ENCODE results near the gene TNN.
"Not testable (repeated sequence)": the region's sequence is repeated elsewhere in the genome, so short reads cannot be mapped to it uniquely, and the experiment has no call there.

Gene TNN, protein sequence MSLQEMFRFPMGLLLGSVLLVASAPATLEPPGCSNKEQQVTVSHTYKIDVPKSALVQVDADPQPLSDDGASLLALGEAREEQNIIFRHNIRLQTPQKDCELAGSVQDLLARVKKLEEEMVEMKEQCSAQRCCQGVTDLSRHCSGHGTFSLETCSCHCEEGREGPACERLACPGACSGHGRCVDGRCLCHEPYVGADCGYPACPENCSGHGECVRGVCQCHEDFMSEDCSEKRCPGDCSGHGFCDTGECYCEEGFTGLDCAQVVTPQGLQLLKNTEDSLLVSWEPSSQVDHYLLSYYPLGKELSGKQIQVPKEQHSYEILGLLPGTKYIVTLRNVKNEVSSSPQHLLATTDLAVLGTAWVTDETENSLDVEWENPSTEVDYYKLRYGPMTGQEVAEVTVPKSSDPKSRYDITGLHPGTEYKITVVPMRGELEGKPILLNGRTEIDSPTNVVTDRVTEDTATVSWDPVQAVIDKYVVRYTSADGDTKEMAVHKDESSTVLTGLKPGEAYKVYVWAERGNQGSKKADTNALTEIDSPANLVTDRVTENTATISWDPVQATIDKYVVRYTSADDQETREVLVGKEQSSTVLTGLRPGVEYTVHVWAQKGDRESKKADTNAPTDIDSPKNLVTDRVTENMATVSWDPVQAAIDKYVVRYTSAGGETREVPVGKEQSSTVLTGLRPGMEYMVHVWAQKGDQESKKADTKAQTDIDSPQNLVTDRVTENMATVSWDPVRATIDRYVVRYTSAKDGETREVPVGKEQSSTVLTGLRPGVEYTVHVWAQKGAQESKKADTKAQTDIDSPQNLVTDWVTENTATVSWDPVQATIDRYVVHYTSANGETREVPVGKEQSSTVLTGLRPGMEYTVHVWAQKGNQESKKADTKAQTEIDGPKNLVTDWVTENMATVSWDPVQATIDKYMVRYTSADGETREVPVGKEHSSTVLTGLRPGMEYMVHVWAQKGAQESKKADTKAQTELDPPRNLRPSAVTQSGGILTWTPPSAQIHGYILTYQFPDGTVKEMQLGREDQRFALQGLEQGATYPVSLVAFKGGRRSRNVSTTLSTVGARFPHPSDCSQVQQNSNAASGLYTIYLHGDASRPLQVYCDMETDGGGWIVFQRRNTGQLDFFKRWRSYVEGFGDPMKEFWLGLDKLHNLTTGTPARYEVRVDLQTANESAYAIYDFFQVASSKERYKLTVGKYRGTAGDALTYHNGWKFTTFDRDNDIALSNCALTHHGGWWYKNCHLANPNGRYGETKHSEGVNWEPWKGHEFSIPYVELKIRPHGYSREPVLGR (N-terminal part only)

DNA sequence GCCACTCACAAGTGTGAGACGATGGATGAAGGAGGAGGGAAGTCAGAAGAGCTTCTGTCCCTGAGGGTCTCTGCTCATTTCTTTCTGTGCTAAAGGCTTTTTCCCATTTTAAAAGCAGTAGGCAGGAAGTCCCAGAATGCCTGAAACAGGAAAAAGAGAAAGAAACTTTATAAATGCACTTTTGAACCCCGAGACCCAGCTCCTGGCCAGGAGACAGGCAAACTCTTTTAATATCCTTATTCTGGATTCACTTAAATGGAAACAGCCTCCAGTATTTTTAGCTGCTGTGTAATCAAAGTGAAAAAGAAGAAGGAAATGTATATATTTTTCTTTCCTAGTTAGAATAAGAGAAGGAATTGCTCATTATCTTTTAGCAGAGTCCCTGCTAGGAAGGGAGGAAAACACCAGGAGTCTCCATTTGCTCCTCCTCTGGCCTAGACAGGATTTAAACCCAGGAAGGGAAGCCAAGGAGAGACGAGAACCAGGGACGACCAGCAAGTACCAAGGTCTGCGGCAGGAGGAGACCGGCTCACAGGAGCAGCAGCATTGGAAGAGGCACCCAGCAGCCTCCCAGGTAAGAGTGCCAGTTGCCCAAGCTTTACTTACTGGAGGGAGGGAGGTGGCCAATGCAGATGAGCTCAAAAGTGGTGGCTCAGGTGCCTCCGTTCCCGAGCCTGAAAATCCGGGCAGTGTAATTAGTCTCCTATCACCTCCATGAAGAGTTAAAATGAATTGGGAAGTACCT, at the start of gene TNN:
Gene TNN (plus strand): TSS at position 472 of the 745 bp plus-strand sequence. CDS start 9,586 bp downstream, outside the sequence.
- H3K27ac ChIP-seq (ENCODE audit: low read depth, low read length), result no peak within 1 kb of the TSS
- peak within 1 kb of the TSS in 1 of 5 donors; percentile 24 for H3K9ac ChIP-seq (ENCODE audit: low read length in 5 of 5)
- no peaks in the 10 kb centered on the region for H3K36me3 ChIP-seq (ENCODE audit: control insufficient read depth in 5 of 5, insufficient read depth in 5 of 5, low read length in 5 of 5)
- peaks cover 9 to 25% (median 22%) of the 10 kb centered on the region in 5 donors for H3K4me1 ChIP-seq (ENCODE audit: control insufficient read depth in 5 of 5, insufficient read depth in 5 of 5, low read length in 5 of 5)
- peak within 1 kb of the TSS in 4 of 5 donors; percentile 0 to 48 (median 24) for H3K4me3 ChIP-seq (ENCODE audit: low read depth in 1 of 5, low read length in 5 of 5)
- H3K27me3 ChIP-seq (ENCODE audit: control insufficient read depth in 5 of 5, insufficient read depth in 4 of 5, low read length in 5 of 5), result no peaks in the 10 kb centered on the region
- H3K9me3 ChIP-seq (ENCODE audit: control insufficient read depth in 5 of 5, low read length in 5 of 5), result no peaks in the 10 kb centered on the region

DNA sequence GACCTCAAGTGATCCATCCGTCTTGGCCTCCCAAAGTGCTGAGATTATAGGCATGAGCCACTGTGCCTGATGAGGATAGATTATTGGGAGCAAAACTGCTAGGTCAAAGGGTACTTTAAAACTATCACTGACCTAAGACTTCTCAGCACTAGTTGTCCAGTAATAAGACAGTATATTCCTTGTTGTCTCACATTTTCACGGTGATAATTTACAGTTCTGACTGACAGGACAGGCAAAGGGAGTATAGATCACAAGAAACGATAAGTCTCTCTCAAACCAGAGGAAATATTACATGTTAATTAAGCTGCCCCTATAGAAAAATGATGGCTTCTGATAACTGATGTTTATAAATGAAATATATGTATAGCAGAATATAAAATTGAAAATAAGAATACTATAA, 48.1 kb upstream of the TNN start:
- Histone ChIP-seq H3K36me3 (ENCODE audit: control insufficient read depth in 5 of 5, insufficient read depth in 5 of 5, low read length in 5 of 5) (peaks cover 19 to 40% (median 35%) of the 10 kb centered on the region in 5 donors), H3K9ac (ENCODE audit: low read length in 5 of 5) (no peak overlapping the region), H3K27me3 (ENCODE audit: control insufficient read depth in 5 of 5, insufficient read depth in 4 of 5, low read length in 5 of 5) (no peaks in the 10 kb centered on the region), H3K9me3 (ENCODE audit: control insufficient read depth in 5 of 5, low read length in 5 of 5) (no peaks in the 10 kb centered on the region), H3K27ac (ENCODE audit: low read depth, low read length) (no peak overlapping the region), H3K4me1 (ENCODE audit: control insufficient read depth in 5 of 5, insufficient read depth in 5 of 5, low read length in 5 of 5) (peaks cover 0 to 31% (median 12%) of the 10 kb centered on the region in 5 donors), H3K4me3 (ENCODE audit: low read depth in 1 of 5, low read length in 5 of 5) (no peak overlapping the region)

DNA sequence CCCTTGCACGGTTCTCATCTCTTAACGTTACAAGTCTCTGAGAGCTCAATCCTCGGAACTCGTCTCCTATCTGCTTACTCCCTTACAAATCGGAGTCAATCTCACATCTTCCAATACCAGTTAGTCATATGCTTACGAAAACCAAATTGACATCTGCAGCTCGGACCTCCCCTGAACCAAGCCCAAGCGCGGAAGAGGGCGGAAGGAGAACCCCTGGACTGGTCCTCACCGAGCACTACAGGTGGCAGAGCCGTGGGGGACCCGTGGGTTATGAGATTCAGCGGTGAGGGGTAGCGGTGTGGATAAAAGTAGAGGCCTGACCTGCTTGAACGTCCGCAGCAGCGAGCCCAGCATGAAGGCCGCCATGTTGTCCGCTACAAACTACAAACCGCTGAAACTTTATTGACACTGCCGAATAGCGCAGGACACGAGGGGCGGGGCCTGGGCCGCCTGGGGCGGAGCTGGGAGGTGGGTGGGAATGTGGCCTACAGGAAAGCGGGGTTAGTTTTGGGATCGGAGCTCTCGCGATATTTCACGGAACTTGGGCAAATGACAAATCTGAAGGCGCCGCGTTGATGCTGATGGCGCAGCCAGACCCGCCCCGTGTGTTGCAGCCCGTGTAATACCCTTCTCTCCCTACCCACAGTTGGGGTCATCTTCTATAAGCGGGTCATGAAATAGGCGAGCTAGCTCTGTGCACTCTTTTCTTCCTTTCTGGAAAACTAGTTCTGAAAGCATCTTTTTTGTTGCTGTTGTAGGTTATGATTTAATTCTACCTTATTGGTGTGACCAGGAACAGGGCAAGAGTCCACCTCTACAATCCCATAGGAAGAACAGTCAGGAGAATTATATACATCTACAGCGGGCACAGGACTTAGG, 44.4 kb upstream of the TNN start, which contains the start of gene MRPS14:
Gene MRPS14 (minus strand): TSS at position 383 of the 879 bp plus-strand sequence. CDS start 17 bp downstream, at position 366.
- peaks cover 1 to 2% (median 2%) of the 10 kb centered on the region in 5 donors for H3K36me3 ChIP-seq (ENCODE audit: control insufficient read depth in 5 of 5, insufficient read depth in 5 of 5, low read length in 5 of 5)
- H3K4me1 ChIP-seq (ENCODE audit: control insufficient read depth in 5 of 5, insufficient read depth in 5 of 5, low read length in 5 of 5), result peaks cover 0 to 21% (median 12%) of the 10 kb centered on the region in 5 donors
- peak within 1 kb of the TSS; percentile 74 for H3K27ac ChIP-seq (ENCODE audit: low read depth, low read length)
- H3K4me3 ChIP-seq (ENCODE audit: low read depth in 1 of 5, low read length in 5 of 5), result peak within 1 kb of the TSS; percentile 73 to 100 (median 80)
- H3K27me3 ChIP-seq (ENCODE audit: control insufficient read depth in 5 of 5, insufficient read depth in 4 of 5, low read length in 5 of 5), result no peaks in the 10 kb centered on the region
- H3K9ac ChIP-seq (ENCODE audit: low read length in 5 of 5), result peak within 1 kb of the TSS; percentile 42 to 99 (median 81)
- H3K9me3 ChIP-seq (ENCODE audit: control insufficient read depth in 5 of 5, low read length in 5 of 5), result no peaks in the 10 kb centered on the region

DNA sequence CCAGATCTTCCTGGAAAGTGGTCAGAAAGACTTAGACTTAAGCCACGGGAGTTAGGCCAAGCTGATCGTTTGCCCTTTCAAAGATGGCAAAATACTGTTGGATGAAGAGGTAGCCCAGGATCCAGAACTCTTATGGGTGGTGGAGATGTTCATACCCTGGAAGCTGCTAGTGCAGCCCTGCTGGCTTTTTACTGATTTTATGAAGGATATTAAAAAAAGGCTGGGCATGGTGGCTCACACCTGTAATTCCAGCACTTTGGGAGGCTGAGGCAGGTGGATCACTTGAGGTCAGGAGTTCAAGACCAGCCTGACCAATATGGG, 43.8 kb upstream of the TNN start:
- peak overlapping the region; percentile 73 to 92 (median 77) for H3K4me3 ChIP-seq (ENCODE audit: low read depth in 1 of 5, low read length in 5 of 5)
- not testable (repeated sequence) for H3K27me3 ChIP-seq (ENCODE audit: control insufficient read depth in 5 of 5, insufficient read depth in 4 of 5, low read length in 5 of 5); H3K36me3 ChIP-seq (ENCODE audit: control insufficient read depth in 5 of 5, insufficient read depth in 5 of 5, low read length in 5 of 5)

DNA sequence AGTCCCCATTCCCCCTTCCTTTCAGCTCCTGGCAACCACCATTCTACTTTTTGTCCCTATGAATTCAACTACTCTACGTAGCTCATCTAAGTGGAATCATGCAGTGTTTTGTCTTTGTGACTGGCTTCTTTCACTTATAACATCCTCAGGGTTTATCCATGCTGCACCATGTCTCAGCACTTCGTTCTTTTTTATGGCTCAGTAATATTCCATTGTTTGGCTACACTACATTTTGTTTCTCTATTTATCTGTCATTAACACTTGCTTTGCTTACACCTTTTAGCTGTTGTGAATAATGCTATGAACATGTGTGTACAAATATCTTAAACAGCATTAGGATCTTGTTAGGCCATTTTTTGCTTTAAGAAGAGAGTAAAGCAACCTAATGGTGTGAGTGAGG, 42.9 kb upstream of the TNN start:
- Histone ChIP-seq H3K27ac (ENCODE audit: low read depth, low read length) (no peak overlapping the region), H3K9me3 (ENCODE audit: control insufficient read depth in 5 of 5, low read length in 5 of 5) (no peaks in the 10 kb centered on the region), H3K36me3 (ENCODE audit: control insufficient read depth in 5 of 5, insufficient read depth in 5 of 5, low read length in 5 of 5) (no peaks in the 10 kb centered on the region), H3K4me1 (ENCODE audit: control insufficient read depth in 5 of 5, insufficient read depth in 5 of 5, low read length in 5 of 5) (peaks cover 2 to 24% (median 16%) of the 10 kb centered on the region in 5 donors), H3K4me3 (ENCODE audit: low read depth in 1 of 5, low read length in 5 of 5) (no peak overlapping the region), H3K9ac (ENCODE audit: low read length in 5 of 5) (no peak overlapping the region), H3K27me3 (ENCODE audit: control insufficient read depth in 5 of 5, insufficient read depth in 4 of 5, low read length in 5 of 5) (no peaks in the 10 kb centered on the region)

More for the DNA sequence above, 43.8 kb upstream of the TNN start:
- H3K27ac ChIP-seq (ENCODE audit: low read depth, low read length), result peak overlapping the region; percentile 74
- peak overlapping the region in 3 of 5 donors; percentile 81 to 99 (median 96) for H3K9ac ChIP-seq (ENCODE audit: low read length in 5 of 5)
- not testable (repeated sequence) for H3K9me3 ChIP-seq (ENCODE audit: control insufficient read depth in 5 of 5, low read length in 5 of 5)
- H3K4me1 ChIP-seq (ENCODE audit: control insufficient read depth in 5 of 5, insufficient read depth in 5 of 5, low read length in 5 of 5), result peaks cover 0 to 21% (median 12%) of the 10 kb centered on the region in 5 donors

DNA sequence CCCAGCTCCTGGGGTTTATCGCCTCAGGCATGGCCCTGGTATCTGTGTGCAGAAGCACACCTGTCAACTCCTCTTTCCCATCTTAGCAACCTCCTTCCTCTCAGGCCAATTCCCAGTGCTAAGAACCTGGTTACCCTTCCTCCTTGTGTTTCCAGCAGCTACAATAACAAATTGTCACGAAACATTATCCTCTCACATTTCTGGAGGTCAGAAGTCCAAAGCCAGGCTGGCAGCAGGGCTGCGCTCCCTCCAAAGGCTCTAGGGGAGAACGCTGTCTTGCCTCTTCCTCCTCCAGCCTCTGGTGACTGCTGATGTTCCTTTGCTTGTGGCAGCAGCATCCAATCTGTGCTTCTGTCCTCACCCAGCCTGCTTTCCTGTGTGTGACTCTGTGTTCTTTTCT, 33.7 kb upstream of the TNN start:
- Histone ChIP-seq H3K9ac (ENCODE audit: low read length in 5 of 5) (no peak overlapping the region), H3K27ac (ENCODE audit: low read depth, low read length) (no peak overlapping the region), H3K4me3 (ENCODE audit: low read depth in 1 of 5, low read length in 5 of 5) (no peak overlapping the region), H3K27me3 (ENCODE audit: control insufficient read depth in 5 of 5, insufficient read depth in 4 of 5, low read length in 5 of 5) (no peaks in the 10 kb centered on the region), H3K4me1 (ENCODE audit: control insufficient read depth in 5 of 5, insufficient read depth in 5 of 5, low read length in 5 of 5) (peaks cover 5 to 14% (median 8%) of the 10 kb centered on the region in 5 donors), H3K36me3 (ENCODE audit: control insufficient read depth in 5 of 5, insufficient read depth in 5 of 5, low read length in 5 of 5) (no peaks in the 10 kb centered on the region), H3K9me3 (ENCODE audit: control insufficient read depth in 5 of 5, low read length in 5 of 5) (no peaks in the 10 kb centered on the region)

DNA sequence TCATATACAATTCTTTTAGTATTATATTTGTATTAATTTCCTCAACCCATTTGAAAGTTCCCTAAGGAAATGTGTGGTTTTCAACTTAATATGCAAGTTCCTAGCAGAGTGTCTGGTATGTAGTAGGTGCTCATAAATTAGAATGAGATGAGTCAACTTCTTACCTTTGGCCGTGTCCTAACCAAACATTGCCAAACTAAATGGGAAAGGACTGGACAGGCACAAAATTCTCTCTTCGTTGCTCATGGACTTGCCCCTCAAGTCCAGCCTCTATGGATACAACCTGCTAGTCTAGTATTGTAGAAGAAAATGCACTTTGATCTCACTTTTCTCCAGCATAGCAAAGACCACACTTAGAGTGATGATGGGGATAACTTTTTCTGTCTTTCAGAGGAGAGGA, 32.9 kb upstream of the TNN start:
- Histone ChIP-seq H3K27me3 (ENCODE audit: control insufficient read depth in 5 of 5, insufficient read depth in 4 of 5, low read length in 5 of 5) (no peaks in the 10 kb centered on the region), H3K27ac (ENCODE audit: low read depth, low read length) (no peak overlapping the region), H3K4me3 (ENCODE audit: low read depth in 1 of 5, low read length in 5 of 5) (no peak overlapping the region), H3K9me3 (ENCODE audit: control insufficient read depth in 5 of 5, low read length in 5 of 5) (no peaks in the 10 kb centered on the region), H3K9ac (ENCODE audit: low read length in 5 of 5) (no peak overlapping the region), H3K36me3 (ENCODE audit: control insufficient read depth in 5 of 5, insufficient read depth in 5 of 5, low read length in 5 of 5) (no peaks in the 10 kb centered on the region), H3K4me1 (ENCODE audit: control insufficient read depth in 5 of 5, insufficient read depth in 5 of 5, low read length in 5 of 5) (peaks cover 1 to 10% (median 7%) of the 10 kb centered on the region in 5 donors)

DNA sequence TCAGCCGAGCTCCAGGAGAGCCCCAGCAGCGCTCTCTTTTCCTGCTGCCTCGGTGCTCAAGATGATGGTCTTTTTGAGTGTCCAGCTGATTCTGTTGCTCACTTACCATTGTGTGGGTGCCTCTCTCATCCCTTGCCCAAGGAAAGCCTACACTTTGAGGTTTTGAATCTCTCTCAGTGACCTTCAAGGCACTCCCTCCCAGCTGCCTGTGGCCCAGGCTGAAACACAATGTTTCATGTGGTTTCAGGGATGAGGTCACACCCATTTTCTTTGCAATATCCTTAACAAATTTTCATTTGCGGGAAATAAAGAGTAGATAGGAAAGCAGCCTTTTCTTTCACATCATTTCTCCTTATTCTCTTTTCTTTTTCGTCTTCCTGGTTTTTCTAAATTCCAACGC, 31.8 kb upstream of the TNN start:
- Histone ChIP-seq H3K36me3 (ENCODE audit: control insufficient read depth in 5 of 5, insufficient read depth in 5 of 5, low read length in 5 of 5) (no peaks in the 10 kb centered on the region), H3K27ac (ENCODE audit: low read depth, low read length) (no peak overlapping the region), H3K9me3 (ENCODE audit: control insufficient read depth in 5 of 5, low read length in 5 of 5) (no peaks in the 10 kb centered on the region), H3K9ac (ENCODE audit: low read length in 5 of 5) (no peak overlapping the region), H3K4me1 (ENCODE audit: control insufficient read depth in 5 of 5, insufficient read depth in 5 of 5, low read length in 5 of 5) (peaks cover 0 to 8% (median 7%) of the 10 kb centered on the region in 5 donors), H3K27me3 (ENCODE audit: control insufficient read depth in 5 of 5, insufficient read depth in 4 of 5, low read length in 5 of 5) (no peaks in the 10 kb centered on the region), H3K4me3 (ENCODE audit: low read depth in 1 of 5, low read length in 5 of 5) (no peak overlapping the region)

Measured in subcutaneous abdominal adipose tissue (tissue), 5 donors.